ENCODE data around the gene SIK1.
"Not testable (repeated sequence)": the region's sequence is repeated elsewhere in the genome, so short reads cannot be mapped to it uniquely, and the experiment has no call there.

Gene SIK1

GRCh38 chr21:43383351-43383750, 43.6 kb downstream of the SIK1 start:
- not testable (repeated sequence) for DNase-seq

GRCh38 chr21:43382902-43383301, 44.0 kb downstream of the SIK1 start:
- DNase-seq, result not testable (repeated sequence)

GRCh38 chr21:43380852-43381533, 45.9 kb downstream of the SIK1 start:
- not testable (repeated sequence) for DNase-seq

- not testable (repeated sequence) for DNase-seq
Observed at GRCh38 chr21:43380337-43380736, 46.6 kb downstream of the SIK1 start.

- not testable (repeated sequence) for DNase-seq
Observed at GRCh38 chr21:43379626-43380122, 47.3 kb downstream of the SIK1 start.

GRCh38 chr21:43376478-43376882, 50.5 kb downstream of the SIK1 start:
- DNase-seq, result no peak

- no peak for DNase-seq
Observed at GRCh38 chr21:43375837-43376477, 51.0 kb downstream of the SIK1 start.

GRCh38 chr21:43375006-43375836, 51.7 kb downstream of the SIK1 start:
- no peak for DNase-seq

- DNase-seq, result no peak
Observed at GRCh38 chr21:43374228-43374885, 52.6 kb downstream of the SIK1 start.

- DNase-seq, result no peak
Observed at GRCh38 chr21:43373362-43374227, 53.3 kb downstream of the SIK1 start.

GRCh38 chr21:43372663-43373361, 54.1 kb downstream of the SIK1 start:
- no peak for DNase-seq

- DNase-seq, result no peak
Observed at GRCh38 chr21:43371786-43372185, 55.1 kb downstream of the SIK1 start.

GRCh38 chr21:43370888-43371570, 55.9 kb downstream of the SIK1 start:
- no peak for DNase-seq

- DNase-seq, result no peak
Observed at GRCh38 chr21:43370091-43370658, 56.8 kb downstream of the SIK1 start.

- no peak for DNase-seq
Observed at GRCh38 chr21:43369596-43370090, 57.3 kb downstream of the SIK1 start.

- no peak for DNase-seq
Observed at GRCh38 chr21:43369124-43369523, 57.8 kb downstream of the SIK1 start.

GRCh38 chr21:43368685-43369084, 58.2 kb downstream of the SIK1 start:
- no peak for DNase-seq

- DNase-seq, result no peak
Observed at GRCh38 chr21:43367859-43368258, 59.1 kb downstream of the SIK1 start.

GRCh38 chr21:43367296-43367695, 59.6 kb downstream of the SIK1 start:
- DNase-seq, result peak; percentile 32

GRCh38 chr21:43366656-43367055, 60.3 kb downstream of the SIK1 start:
- no peak for DNase-seq
